ENCODE results near the gene FAM200B. TPM values are rescaled to one million over a fixed set of nuclear protein-coding genes. Genes with fewer than 3 reads are reported as not detected.

The FAM200B gene
- polyA plus RNA-seq, 1 of the 3 experiments (the other 2 are of a cell fraction), result 46.3 TPM

DNA sequence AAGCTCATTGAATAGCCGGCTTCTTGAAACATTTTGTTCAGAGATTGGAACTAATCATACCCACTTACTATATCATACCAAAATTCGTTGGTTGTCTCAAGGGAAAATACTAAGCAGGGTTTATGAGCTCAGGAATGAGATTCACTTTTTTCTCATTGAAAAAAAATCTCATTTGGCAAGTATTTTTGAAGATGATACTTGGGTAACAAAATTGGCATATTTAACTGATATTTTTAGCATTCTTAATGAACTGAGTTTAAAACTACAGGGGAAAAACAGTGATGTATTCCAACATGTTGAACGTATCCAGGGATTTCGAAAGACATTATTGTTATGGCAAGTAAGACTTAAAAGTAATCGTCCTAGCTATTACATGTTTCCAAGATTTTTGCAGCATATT is 6.4 kb downstream of the FAM200B start:
- Histone ChIP-seq H3K27ac (ENCODE audit: low read depth in 2 of 2, low read length in 1 of 2) (0 out of 4 replicates have a peak overlapping the region, but pooled peaks of 1 of the 2 experiments have one; percentile 2), H3K27me3 (ENCODE audit: insufficient read depth) (no peaks in the 10 kb centered on the region), H3F3A (replicated peaks; ENCODE audit: insufficient read depth) (peaks cover 27% of the 10 kb centered on the region), H3K4me3 (ENCODE audit: low read depth in 2 of 2, low read length in 1 of 2) (no peak overlapping the region), H3K4me2 (no peak overlapping the region), H3K9me2 (no peaks in the 10 kb centered on the region), H3K36me3 (replicated peaks in 1 of 2; ENCODE audit: control insufficient read depth in 1 of 2, insufficient read depth in 2 of 2, low read length in 1 of 2) (peaks cover 50 to 56% of the 10 kb centered on the region in 2 experiments), H2AFZ (ENCODE audit: low read depth) (no peak overlapping the region), H3K79me2 (ENCODE audit: insufficient read depth) (peaks cover 48% of the 10 kb centered on the region), H3K9me3 (no peaks in the 10 kb centered on the region), H3K4me1 (ENCODE audit: control insufficient read depth in 1 of 2, insufficient read depth in 2 of 2, low read depth in 1 of 2, low read length in 1 of 2) (peaks cover 7 to 29% of the 10 kb centered on the region in 2 experiments), H4K20me1 (ENCODE audit: insufficient read depth) (no peaks in the 10 kb centered on the region), H3K9ac (no peak overlapping the region)
- CTCF ChIA-PET, result interaction anchor here (1.2 to 1.5 kb wide), 2 partner anchors 11 to 41 kb away, joined by 3 to 5 read pairs; no protein-coding TSS in a partner anchor
- 93% methylated on average over 5 of the region's 5 CpGs for WGBS (ENCODE audit: low lambda C conversion rate)
- POLR2A ChIA-PET, result no interaction called here
- no peak for DNase-seq
- TF ChIP-seq FOXM1 (IDR thresholded peaks at IDR 0.05; ENCODE audit: low read depth) (no peak), TCF12 (IDR thresholded peaks at IDR 0.05) (no peak), YY1 (IDR thresholded peaks at IDR 0.05; ENCODE audit: low read depth) (no peak), POLR2AphosphoS5 (IDR thresholded peaks at IDR 0.05; ENCODE audit: low read depth, low read length) (no peak), FOSL2 (IDR thresholded peaks at IDR 0.05; ENCODE audit: borderline replicate concordance, low read depth) (no peak), MEF2A (IDR thresholded peaks at IDR 0.05; ENCODE audit: borderline replicate concordance, low read depth) (no peak), EP300 (IDR thresholded peaks at IDR 0.05; ENCODE audit: borderline replicate concordance in 1 of 2, low read depth in 1 of 2, low read length in 1 of 2) (no peak), FOXJ3 (CRISPR knock-in tag; IDR thresholded peaks at IDR 0.05) (no peak), TEAD4 (IDR thresholded peaks at IDR 0.05; ENCODE audit: borderline replicate concordance, insufficient read depth) (no peak), TAF1 (IDR thresholded peaks at IDR 0.05; ENCODE audit: borderline replicate concordance, low read depth, low read length) (no peak)
- TF ChIP-seq, protein P1, sequence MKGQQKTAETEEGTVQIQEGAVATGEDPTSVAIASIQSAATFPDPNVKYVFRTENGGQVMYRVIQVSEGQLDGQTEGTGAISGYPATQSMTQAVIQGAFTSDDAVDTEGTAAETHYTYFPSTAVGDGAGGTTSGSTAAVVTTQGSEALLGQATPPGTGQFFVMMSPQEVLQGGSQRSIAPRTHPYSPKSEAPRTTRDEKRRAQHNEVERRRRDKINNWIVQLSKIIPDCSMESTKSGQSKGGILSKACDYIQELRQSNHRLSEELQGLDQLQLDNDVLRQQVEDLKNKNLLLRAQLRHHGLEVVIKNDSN (IDR thresholded peaks at IDR 0.05; ENCODE audit: borderline replicate concordance, low read depth), result no peak
- TF ChIP-seq, protein P2, sequence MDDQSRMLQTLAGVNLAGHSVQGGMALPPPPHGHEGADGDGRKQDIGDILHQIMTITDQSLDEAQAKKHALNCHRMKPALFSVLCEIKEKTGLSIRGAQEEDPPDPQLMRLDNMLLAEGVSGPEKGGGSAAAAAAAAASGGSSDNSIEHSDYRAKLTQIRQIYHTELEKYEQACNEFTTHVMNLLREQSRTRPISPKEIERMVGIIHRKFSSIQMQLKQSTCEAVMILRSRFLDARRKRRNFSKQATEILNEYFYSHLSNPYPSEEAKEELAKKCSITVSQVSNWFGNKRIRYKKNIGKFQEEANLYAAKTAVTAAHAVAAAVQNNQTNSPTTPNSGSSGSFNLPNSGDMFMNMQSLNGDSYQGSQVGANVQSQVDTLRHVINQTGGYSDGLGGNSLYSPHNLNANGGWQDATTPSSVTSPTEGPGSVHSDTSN (IDR thresholded peaks at IDR 0.05), result no peak
- TF ChIP-seq, protein P3, sequence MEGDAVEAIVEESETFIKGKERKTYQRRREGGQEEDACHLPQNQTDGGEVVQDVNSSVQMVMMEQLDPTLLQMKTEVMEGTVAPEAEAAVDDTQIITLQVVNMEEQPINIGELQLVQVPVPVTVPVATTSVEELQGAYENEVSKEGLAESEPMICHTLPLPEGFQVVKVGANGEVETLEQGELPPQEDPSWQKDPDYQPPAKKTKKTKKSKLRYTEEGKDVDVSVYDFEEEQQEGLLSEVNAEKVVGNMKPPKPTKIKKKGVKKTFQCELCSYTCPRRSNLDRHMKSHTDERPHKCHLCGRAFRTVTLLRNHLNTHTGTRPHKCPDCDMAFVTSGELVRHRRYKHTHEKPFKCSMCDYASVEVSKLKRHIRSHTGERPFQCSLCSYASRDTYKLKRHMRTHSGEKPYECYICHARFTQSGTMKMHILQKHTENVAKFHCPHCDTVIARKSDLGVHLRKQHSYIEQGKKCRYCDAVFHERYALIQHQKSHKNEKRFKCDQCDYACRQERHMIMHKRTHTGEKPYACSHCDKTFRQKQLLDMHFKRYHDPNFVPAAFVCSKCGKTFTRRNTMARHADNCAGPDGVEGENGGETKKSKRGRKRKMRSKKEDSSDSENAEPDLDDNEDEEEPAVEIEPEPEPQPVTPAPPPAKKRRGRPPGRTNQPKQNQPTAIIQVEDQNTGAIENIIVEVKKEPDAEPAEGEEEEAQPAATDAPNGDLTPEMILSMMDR (IDR thresholded peaks at IDR 0.05), result no peak
- TF ChIP-seq, protein P4, sequence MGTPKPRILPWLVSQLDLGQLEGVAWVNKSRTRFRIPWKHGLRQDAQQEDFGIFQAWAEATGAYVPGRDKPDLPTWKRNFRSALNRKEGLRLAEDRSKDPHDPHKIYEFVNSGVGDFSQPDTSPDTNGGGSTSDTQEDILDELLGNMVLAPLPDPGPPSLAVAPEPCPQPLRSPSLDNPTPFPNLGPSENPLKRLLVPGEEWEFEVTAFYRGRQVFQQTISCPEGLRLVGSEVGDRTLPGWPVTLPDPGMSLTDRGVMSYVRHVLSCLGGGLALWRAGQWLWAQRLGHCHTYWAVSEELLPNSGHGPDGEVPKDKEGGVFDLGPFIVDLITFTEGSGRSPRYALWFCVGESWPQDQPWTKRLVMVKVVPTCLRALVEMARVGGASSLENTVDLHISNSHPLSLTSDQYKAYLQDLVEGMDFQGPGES (IDR thresholded peaks at IDR 0.05; ENCODE audit: low read depth, low read length), result no peak
